Parathyroid adenoma (tissue), 2 donors: ENCODE results near the gene CADPS.

Experiments
- H2AFZ ChIP-seq: fragments of 300-600 bp; sonication (generic); one replicate; pipeline ENCODE4 v1.7.0; 2017; ENCODE audit warnings: antibody characterized with exemption, mild to moderate bottlenecking
- H3K27ac ChIP-seq: fragments of 300-600 bp; sonication (generic); one replicate; pipeline ENCODE4 v1.7.0; 2017
- H3K27me3 ChIP-seq: fragments of 300-600 bp; sonication (generic); one replicate; pipeline ENCODE4 v1.7.0; 2017; ENCODE audit warnings: low read length; ENCODE audit not compliant: control insufficient read depth, insufficient read depth
- H3K36me3 ChIP-seq: fragments of 300-600 bp; sonication (generic); one replicate; pipeline ENCODE4 v1.7.0; 2017; ENCODE audit warnings: low read length; ENCODE audit not compliant: control insufficient read depth, insufficient read depth
- H3K4me1 ChIP-seq: fragments of 300-600 bp; sonication (generic); one replicate; pipeline ENCODE4 v1.7.0; 2017; ENCODE audit warnings: control low read depth
- H3K4me2 ChIP-seq: fragments of 300-600 bp; sonication (generic); one replicate; pipeline ENCODE4 v1.7.0; 2017; ENCODE audit warnings: low read length
- H3K4me3 ChIP-seq: fragments of 300-600 bp; sonication (generic); one replicate; pipeline ENCODE4 v1.7.0; 2017; ENCODE audit warnings: low read depth, low read length
- H3K79me2 ChIP-seq: fragments of 300-600 bp; sonication (generic); one replicate; pipeline ENCODE4 v1.7.0; 2017; ENCODE audit warnings: control low read depth
- H3K9ac ChIP-seq: fragments of 300-600 bp; sonication (generic); one replicate; pipeline ENCODE4 v1.7.0; 2017; ENCODE audit warnings: mild to moderate bottlenecking
- H3K9me3 ChIP-seq: fragments of 300-600 bp; sonication (generic); one replicate; pipeline ENCODE4 v1.7.0; 2017; ENCODE audit warnings: low read length; ENCODE audit not compliant: control insufficient read depth
- CTCF ChIP-seq: fragments of 300-600 bp; sonication (generic); IDR thresholded peaks from one replicate; pipeline ENCODE4 v1.7.0; 2017; ENCODE audit warnings: antibody characterized with exemption, mild to moderate bottlenecking
- donor health status: primary hyperparathyroidism.

Gene CADPS

GRCh38 chr3:62502315-62503300, 372.6 kb downstream of the CADPS start:
- Histone ChIP-seq H2AFZ (no peak overlapping the region), H3K27me3 (no peaks in the 10 kb centered on the region), H3K9me3 (no peaks in the 10 kb centered on the region), H3K4me3 (no peak overlapping the region), H3K27ac (no peak overlapping the region), H3K79me2 (no peaks in the 10 kb centered on the region), H3K4me2 (no peak overlapping the region), H3K4me1 (no peaks in the 10 kb centered on the region), H3K9ac (no peak overlapping the region), H3K36me3 (no peaks in the 10 kb centered on the region)
- TF ChIP-seq CTCF: no peak

- H3K4me1 ChIP-seq: no peaks in the 10 kb centered on the region
- H3K27me3 ChIP-seq: no peaks in the 10 kb centered on the region
- no peak overlapping the region for H3K4me3 ChIP-seq
- H2AFZ ChIP-seq: no peak overlapping the region
- H3K27ac ChIP-seq: no peak overlapping the region
- H3K9me3 ChIP-seq: no peaks in the 10 kb centered on the region
- no peak for TF ChIP-seq CTCF
- H3K79me2 ChIP-seq: no peaks in the 10 kb centered on the region
- H3K36me3 ChIP-seq: no peaks in the 10 kb centered on the region
- H3K4me2 ChIP-seq: no peak overlapping the region
- H3K9ac ChIP-seq: no peak overlapping the region
These were observed 373.9 kb downstream of the CADPS start for GRCh38 chr3:62501289-62501668.

DNA sequence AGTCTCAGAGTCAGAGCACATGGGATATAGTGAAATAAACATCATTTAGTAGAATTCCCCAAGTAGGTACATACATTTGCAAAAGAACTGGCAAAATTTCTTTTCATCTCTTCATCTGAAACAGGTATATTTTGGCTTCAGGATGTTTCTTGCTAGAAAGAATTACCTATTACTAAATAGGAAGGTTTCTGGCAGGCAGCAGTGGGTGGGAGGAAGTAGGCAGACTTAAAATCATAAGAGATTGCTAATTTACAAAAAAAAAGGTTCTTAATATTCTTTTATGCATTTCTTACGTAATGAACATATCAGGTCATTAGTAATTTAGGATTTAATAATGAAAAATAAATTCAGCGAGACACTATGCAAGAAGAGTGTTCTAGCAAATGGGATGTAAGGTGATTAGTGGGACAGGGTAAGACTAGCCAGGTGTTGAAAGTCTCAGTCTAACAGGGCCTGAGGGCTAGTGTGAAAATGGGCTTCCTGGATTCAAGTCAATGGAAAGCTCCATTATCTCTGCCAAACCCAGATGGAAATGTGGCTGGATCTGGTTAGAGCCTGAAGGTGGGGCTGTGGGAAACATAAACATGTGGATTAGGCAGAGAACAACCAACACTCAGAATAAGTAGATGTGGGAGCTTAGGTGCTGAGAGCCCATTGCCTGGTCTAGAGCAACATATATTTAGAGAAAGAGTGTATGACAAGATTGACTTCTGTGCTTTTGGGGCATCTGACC, 374.5 kb downstream of the CADPS start:
- TF ChIP-seq CTCF: no peak
- no peak overlapping the region for H2AFZ ChIP-seq
- H3K4me2 ChIP-seq: no peak overlapping the region

DNA sequence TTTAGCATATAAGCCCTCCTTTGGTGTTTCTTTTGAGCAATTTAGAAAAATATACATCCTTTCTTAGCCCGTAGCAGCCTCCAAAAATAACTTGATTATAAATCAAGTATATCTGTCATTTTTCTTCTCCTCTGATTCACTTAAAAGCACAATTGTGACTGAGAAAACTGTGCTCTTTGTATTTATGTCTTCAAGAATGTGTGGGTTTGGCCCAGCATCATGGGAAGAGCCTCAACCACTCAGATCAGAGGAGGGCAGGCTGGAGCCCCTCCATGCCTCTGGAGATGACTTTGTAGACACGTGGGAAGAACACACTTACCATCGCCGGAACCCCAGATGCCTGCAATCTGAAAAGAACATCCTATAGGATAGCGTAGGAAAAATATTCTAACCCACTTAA, 378.1 kb downstream of the CADPS start:
- Histone ChIP-seq H2AFZ (no peak overlapping the region), H3K79me2 (no peaks in the 10 kb centered on the region), H3K36me3 (no peaks in the 10 kb centered on the region), H3K4me1 (no peaks in the 10 kb centered on the region), H3K9me3 (no peaks in the 10 kb centered on the region), H3K4me2 (no peak overlapping the region), H3K9ac (no peak overlapping the region), H3K4me3 (no peak overlapping the region), H3K27ac (no peak overlapping the region), H3K27me3 (no peaks in the 10 kb centered on the region)
- TF ChIP-seq CTCF: no peak

More for the DNA sequence above, 374.5 kb downstream of the CADPS start:
- H3K79me2 ChIP-seq: no peaks in the 10 kb centered on the region
- no peak overlapping the region for H3K9ac ChIP-seq
- H3K27me3 ChIP-seq: no peaks in the 10 kb centered on the region
- H3K4me1 ChIP-seq: no peaks in the 10 kb centered on the region
- no peaks in the 10 kb centered on the region for H3K36me3 ChIP-seq
- no peaks in the 10 kb centered on the region for H3K9me3 ChIP-seq
- H3K4me3 ChIP-seq: no peak overlapping the region
- H3K27ac ChIP-seq: no peak overlapping the region
